HG02588 (cell line): ENCODE results near the gene AHR.
"Not testable (repeated sequence)": the region's sequence is repeated elsewhere in the genome, so short reads cannot be mapped to it uniquely, and the experiment has no call there.

Source experiments
- ATAC-seq: cut with Tn5 transposase; IDR thresholded peaks from one replicate; pipeline ENCODE4 v1.9.1; 2021; ENCODE audit warnings: mild to moderate bottlenecking, moderate library complexity; ENCODE audit not compliant: unreplicated experiment

AHR gene

DNA sequence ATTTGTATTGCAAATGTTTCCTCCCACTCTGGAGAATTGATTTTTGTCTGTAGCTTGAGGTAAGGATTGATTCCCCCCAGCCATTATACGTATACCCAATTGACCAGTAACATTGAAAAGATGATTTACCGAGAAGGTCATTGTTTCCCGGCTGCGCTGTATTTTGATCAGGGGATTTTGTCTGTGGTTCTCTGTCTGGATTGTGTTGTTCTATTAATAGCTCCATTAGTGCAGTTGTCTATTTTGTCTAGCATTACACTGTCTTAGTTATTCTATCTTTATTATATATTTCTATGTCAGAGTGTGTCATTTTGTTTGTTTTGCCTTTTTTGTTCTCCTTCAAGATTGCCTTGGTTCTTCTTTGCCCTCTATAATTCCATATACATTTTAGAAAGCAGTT lies 37.7 kb downstream of the AHR start:
- ATAC-seq = no peak

DNA sequence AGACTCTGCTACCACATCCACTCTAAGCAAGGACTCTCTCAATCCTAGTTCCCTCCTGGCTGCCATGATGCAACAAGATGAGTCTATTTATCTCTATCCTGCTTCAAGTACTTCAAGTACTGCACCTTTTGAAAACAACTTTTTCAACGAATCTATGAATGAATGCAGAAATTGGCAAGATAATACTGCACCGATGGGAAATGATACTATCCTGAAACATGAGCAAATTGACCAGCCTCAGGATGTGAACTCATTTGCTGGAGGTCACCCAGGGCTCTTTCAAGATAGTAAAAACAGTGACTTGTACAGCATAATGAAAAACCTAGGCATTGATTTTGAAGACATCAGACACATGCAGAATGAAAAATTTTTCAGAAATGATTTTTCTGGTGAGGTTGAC lies 40.7 kb downstream of the AHR start:
- ATAC-seq = no peak

DNA sequence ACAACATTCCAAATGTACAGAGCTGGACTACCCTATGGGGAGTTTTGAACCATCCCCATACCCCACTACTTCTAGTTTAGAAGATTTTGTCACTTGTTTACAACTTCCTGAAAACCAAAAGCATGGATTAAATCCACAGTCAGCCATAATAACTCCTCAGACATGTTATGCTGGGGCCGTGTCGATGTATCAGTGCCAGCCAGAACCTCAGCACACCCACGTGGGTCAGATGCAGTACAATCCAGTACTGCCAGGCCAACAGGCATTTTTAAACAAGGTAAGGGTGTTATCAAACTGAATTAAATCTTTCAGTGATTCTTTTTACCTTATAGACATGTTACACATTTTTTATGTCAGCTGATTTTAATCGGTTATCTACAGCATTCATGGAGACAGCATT lies 41.5 kb downstream of the AHR start:
- no peak for ATAC-seq

DNA sequence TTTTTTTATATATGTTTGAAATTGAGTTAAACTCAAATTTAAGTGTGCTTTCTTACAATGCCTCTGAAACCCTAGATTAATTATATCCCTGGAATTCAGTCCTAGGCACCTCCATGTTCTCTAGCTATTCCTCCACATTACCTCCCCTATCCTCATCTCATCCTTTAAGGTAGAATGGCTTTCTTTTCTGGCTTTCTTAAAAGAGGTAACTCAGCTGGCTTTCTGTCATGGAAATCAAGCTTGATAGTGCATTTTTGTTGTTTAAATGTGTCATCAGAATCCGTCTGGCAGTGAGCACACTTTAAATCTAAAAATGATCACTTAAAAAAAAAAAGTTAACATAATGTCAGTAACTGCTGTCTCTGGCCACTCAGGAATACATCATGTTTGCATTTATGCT lies 42.2 kb downstream of the AHR start:
- ATAC-seq = no peak

DNA sequence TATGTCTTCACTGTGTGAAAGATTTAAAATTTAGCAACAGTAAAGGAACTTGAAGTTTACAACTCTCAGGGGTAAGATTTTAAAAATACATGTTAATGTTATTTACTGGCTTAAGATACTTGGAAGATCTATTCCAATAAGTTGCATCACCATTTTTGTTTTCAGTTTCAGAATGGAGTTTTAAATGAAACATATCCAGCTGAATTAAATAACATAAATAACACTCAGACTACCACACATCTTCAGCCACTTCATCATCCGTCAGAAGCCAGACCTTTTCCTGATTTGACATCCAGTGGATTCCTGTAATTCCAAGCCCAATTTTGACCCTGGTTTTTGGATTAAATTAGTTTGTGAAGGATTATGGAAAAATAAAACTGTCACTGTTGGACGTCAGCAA lies 44.3 kb downstream of the AHR start:
- ATAC-seq = no peak

DNA sequence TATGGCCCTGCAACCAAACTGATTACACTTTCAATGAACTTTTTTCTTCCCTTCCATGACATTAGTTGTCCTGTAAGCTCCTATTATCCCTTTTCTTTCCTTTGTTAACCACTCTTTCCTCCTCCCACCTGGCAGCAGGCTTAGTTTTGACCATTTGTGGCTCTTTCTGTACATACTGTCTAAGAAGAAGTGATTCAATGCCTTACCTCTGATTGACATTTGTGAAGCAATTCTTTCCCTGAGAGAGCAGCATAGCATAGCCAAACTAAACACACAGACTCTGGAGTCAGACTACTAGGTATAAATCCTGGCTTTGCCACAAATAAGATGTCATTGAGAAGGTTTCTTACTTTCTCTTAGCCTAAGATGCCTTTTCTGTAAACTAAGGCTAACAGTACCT lies 48.9 kb downstream of the AHR start:
- no peak for ATAC-seq

DNA sequence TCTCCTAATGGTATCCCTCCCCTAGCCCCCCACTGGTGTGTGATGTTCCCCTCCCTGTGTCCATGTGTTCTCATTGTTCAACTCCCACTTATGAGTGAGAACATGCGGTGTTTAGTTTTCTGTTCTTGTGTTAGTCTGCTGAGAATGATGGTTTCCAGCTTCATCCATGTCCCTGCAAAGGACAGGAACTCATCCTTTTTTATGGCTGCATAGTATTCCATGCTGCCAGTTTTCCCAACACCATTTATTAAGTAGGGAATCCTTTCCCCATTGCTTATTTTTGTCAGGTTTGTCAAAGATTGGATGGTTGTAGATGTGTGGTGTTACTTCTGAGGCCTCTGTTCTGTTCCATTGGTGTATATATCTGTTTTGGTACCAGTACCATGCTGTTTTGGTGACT lies 50.5 kb downstream of the AHR start:
- ATAC-seq = not testable (repeated sequence)

DNA sequence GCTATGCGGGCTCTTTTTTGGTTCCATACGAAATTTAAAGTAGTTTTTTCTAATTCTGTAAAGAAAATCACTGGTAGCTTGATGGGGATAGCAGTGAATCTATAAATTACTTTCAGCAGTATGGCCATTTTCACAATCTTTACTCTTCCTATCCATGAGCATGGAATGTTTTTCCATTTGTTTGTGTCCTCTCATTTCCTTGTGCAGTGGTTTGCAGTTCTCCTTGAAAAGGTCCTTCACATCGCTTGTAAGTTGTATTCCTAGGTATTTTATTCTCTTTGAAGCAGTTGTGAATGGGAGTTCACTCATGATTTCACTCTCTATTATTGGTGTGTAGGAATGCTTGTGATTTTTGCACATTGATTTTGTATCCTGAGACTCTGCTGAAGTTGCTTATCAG lies 51.9 kb downstream of the AHR start:
- not testable (repeated sequence) for ATAC-seq

DNA sequence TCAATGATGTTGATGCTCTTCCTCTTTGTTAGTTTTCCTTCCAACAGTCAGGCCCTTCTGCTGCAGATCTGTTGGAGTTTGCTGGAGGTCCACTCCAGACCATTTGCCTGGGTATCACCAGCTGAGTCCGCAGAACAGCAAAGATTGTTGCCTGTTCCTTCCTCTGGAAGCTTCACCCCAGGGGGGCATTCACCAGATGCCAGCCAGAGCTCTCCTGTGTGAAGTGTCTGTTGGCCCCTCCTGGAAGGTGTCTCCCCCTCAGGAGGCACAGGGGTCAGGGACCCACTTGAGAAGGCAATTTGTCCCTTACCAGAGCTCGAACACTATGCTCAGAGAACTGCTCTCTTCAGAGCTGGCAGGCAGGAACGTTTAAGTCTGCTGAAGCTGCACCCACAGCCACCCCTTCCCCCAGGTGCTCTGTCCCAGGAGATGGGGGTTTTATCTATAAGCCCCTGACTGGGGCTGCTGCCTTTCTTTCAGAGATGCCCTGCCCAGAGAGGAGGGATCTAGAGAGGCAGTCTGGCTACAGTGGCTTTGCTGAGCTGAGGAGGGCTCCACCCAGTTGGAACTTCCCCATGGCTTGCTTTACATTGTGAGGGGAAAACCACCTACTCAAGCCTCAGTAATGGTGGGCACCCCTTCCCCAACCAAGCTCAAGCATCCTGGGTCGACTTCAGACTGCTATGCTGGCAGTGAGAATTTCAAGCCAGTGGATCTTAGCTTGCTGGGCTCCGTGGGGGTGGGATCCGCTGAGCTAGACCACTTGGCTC lies 55.4 kb downstream of the AHR start:
- not testable (repeated sequence) for ATAC-seq

DNA sequence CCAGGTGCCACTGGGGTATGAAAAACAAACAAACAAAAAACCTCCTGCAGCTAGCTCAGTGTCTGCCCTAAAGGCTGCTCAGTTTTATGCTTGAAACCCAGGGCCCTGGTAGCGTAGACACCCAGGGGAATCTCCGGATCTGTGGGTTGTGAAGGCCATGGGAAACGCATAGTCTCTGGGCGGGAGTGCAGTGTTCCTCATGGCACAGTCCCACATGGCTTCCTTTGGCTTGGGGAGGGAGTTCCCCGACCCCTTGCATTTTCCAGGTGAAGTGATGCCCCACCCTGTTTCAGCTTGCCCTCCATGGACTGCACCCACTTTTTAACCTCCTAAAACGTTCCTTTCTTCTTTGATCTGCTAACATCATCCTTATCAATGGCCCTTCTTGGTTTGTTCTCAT lies 56.0 kb downstream of the AHR start:
- no peak for ATAC-seq

DNA sequence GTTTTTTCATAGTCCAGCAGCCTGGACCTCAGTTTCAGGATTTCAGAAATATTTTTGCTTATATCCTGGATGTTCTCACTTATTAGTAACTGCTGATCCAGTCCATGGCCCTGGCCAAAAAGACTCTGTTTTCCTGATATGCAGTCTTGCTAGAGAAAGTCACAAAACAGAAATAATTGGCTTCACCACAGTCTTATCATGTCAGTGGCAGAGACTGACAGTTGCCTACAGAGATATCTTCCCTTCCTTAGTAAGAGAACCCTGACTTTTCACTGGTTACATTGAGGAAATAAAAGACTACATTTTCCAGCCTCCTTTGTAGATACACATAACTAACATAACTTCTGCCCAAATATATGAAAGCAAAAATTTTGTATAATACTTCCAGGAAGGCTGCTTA lies 56.6 kb downstream of the AHR start:
- no peak for ATAC-seq

DNA sequence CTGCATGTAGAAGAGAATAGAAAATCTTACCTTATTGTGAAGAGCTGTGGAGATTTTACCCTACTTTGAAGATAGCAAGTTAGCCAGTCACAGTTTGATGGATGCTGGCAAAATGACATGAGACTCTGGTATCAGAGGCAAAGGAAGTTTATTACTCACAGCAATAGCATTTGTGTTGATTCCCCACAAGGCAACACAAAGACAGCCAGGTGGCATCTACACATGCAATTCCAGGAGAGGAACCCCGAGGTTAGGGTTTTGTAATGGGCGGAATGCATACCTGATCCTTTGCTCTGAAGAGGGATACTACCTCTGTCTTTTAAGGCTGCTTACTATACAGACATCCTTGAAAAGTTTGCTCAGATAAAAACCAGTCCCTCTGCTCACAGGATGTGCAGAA lies 59.5 kb downstream of the AHR start:
- ATAC-seq = no peak

DNA sequence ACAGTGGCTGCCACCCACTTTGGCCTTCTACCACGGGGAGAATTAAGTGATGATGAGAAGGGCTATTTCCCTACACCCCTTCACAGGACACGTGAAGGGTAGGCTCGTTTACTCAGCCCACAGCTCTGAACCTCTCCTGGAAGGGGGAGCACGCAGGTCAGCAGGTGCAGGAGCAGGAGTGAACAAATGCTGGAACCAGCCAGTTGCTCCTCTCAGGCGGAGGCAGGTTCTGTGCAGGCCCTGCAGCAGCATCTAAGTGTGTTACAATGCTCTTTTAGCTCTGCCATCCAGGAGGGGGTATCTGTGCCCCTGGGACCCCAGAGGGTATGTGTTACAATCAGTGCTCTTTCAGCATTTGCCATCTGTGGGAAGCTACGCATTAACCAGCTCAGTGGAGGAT lies 61.2 kb downstream of the AHR start:
- no peak for ATAC-seq

DNA sequence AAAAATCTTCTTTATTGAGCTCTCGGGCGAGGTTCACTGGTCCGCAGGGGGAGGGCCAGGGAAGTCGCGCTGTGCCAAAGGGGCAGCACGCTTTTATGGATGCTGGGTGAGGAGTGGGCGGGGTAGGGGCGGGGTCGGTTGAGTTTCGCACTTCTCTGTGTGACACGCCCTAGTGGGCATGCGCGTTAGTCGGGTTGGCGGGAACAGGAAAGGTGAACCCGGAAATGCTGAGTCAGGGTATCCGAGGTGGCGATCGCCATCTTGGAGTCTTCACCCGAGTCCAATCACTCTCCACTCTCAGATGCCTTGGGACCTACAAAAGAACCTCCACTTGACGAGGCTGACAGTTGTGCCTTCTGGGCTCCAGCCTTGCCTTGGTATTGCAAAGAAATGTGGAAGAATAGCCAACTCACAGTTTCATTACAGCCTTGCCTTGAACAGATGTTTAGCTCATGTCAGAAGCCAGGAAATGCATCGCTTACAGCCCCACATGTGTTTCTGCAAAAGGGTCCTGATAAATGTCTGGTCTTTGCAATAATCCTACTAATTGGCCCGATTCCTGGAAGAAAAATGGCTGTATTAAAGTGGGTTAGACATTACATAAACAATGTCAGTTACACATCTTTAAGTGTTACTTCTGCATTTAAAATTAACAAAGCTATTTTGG lies 64.1 kb downstream of the AHR start:
- no peak for ATAC-seq

DNA sequence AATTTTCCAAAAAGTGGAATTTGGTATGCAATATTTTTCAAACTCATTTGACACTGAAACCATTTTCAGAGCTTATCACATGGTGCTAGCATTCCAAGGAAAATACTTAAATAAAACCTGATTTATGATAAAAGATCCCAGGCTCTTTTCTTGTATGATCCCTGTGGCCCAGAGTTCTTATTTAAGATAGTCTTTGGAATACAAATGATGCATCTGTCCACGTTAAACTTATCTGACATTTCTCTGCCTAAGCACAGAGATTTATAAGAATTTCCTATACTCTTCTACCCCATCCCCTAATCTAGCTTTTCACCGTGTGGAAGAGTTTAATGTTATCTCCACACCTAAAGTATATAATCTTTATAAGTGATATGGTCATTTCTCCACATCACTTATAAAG lies 66.2 kb downstream of the AHR start:
- no peak for ATAC-seq

DNA sequence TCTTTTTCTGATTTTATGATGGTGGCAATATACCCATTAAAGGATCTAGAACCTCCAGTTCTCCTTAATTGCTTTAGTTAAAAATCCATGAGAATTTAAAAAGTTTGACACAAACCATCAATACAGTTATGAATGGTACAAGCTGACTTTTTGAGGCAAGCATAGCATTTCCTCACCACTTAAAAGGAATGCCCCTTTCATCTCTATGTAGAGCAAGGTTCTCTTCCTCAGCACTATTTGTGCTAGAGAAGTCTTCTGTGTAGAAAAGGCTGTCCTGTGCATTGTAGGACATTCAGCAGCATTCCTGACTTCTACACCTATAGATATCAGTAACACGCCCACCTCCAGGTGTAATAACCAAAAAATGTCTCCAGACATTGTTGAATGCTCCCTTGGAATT lies 67.3 kb downstream of the AHR start:
- ATAC-seq = no peak

DNA sequence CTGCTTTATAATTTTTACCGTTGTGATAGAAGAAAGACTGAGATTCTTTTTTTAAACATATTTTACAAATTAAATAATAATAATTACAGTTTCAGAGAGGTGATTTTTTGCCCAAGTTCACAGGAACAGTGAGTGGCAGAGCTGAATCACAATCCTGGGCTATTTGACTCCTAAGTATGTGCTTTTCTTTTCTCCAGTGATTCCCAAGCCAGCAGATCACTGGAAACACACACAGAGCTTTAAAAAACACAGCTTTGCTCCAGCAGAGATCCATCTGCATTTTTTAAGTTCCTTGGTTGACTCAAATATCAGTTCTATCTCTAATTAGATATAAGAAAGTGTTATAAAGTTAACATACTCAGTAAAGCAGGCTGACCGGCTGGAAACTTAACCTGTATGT lies 69.0 kb downstream of the AHR start:
- ATAC-seq = no peak

DNA sequence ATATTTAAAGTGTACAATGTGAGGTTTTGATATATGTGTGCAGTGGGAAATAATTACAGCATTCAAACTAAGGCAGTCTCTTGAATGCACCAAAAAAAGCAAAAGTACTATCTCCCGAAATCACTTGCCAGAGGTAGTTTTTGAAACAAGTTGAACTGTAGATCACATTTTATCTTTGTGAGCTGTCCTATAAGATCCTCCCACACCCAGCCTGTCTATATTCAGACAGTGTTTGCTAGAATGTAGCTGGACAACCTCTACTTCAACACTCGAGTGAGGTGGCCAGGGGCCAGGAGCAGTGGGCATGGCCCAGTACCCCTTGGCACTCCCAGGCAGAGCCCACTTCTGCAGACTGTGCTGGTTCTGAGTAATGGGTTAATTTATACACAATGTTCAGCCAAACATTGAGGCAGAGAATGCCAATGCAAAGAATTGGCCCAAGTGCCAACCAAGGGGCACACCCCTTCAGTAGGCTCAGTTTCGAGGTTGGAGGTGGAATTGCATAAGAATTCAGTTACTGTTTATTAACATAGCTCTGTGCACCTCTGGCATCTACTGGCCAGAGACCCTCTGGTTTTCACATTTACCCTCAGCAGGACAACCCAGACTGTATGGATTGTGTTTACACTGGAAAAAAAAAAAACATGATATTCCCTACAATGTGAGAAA lies 70.5 kb downstream of the AHR start:
- ATAC-seq = no peak

DNA sequence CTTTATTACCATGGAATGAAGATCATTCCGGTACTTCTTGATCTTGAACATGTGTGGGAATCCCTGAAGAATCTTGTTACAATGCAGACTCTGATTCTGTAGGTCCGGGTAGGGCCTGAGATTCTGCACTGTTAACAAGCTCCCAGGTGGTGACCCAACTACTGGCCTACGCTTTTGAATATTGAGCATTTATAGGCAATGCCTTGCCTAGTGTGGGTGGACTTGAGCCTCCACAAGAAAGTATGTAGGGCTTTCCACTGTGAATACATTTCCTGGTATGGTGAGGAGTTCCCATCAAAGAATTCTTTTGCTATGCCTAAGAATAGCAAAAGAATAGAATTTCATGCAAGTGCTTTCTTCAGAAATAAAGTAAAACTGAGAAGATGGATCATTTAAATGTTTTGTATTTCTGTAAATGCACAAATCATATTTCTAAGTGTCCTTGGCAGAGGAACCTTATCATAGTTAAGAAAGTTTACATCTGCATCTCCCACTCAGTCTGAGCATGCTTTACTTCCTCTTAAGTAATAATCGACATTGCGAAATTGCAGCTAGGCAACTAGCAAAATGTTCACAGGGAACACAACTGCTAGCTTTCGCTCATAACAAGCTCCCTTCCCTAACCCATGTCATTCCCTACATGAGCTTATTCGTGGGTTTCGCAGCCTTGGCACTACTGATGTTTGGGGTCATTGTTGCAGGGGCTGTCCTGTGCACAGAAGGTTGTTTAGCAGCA lies 71.4 kb downstream of the AHR start:
- no peak for ATAC-seq

DNA sequence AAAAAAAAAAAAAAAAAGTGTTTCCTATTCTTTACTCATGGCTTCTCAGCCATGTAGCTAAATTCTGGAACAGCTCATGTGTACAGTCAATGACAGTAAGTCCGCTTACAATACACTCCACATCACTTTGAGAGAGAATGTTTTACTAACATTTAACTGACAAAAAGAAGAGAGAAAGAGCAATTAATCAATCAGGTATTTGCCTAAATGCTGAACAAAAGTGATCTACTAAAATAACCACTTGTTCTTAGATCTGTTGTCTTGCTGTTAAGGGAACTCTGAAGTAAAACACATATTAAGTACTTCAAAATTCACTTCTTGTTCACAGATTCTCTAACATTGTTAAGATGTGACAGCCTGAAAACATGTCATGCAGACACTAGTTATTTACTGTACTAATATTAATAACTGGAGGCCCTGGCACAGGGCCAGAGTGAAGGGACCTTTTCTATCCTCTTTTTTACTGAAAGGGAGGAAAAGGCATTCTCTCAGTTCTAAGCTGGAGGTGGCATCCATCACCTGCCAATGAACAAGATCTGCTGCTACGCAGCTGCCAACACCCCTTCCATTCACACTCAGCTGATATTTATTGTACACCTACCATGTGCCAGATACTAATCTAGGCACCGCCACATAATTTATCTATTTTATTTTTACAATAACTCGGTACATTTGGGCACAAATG lies 72.6 kb downstream of the AHR start:
- ATAC-seq = no peak
